ENCODE results near the gene C1orf167.

DNA sequence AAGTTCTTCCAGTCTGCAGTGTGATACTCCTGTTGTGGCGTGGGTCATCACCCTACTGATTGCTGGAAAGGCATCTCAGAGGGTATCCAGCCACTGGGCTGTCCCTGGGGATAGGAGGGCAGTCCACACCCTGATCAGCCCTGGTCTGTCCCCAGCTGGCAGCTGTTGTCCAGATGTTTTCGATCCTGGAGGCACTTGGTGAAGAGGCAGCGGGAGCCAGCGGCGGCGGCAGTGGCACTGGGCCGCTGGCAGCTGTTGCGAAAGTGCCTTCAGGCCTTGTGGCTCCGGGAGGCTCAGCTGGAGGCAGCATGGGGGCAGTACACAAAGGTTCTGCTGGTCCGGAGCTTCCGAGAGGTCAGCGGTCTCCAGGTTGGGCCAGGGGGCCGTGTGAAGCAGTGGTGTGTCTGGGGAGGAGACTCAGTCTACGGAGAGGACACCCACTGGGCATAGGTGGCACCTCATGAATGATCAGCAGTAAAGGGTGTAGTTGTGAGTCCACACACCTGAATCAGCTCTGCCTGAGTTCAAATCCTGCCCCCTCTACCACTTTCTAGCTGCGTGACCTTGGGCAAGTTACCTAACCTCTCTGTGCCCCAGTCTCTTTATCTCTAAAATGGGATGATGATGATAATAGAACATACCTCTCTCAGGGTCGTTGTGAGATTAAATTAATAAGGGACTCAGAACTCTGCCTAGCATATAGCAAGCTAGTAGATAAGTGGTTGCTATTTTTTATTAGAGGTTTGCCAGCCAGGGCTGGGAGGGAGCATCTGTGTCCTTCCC, 6.1 kb downstream of the C1orf167 start:
- no peak for TF ChIP-seq POLR2A (IDR thresholded peaks at IDR 0.05; ENCODE audit: low read depth, low read length)
- TF ChIP-seq, protein P1, sequence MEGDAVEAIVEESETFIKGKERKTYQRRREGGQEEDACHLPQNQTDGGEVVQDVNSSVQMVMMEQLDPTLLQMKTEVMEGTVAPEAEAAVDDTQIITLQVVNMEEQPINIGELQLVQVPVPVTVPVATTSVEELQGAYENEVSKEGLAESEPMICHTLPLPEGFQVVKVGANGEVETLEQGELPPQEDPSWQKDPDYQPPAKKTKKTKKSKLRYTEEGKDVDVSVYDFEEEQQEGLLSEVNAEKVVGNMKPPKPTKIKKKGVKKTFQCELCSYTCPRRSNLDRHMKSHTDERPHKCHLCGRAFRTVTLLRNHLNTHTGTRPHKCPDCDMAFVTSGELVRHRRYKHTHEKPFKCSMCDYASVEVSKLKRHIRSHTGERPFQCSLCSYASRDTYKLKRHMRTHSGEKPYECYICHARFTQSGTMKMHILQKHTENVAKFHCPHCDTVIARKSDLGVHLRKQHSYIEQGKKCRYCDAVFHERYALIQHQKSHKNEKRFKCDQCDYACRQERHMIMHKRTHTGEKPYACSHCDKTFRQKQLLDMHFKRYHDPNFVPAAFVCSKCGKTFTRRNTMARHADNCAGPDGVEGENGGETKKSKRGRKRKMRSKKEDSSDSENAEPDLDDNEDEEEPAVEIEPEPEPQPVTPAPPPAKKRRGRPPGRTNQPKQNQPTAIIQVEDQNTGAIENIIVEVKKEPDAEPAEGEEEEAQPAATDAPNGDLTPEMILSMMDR (IDR thresholded peaks at IDR 0.05 in 2 of 3, conservative IDR thresholded peaks at IDR 0.05 in 1 of 3; ENCODE audit: control insufficient read depth in 2 of 3, extremely low read depth in 1 of 3, insufficient read depth in 1 of 3, low read depth in 3 of 3, low read length in 3 of 3), result no peak
- no peak for TF ChIP-seq CREB1 (IDR thresholded peaks at IDR 0.05; ENCODE audit: low read depth)
